Heart right ventricle (tissue), 16 donors: ENCODE measurements around the gene CLDN7. TPM values are rescaled to one million over a fixed set of nuclear protein-coding genes. Genes with fewer than 3 reads are reported as not detected.
A peak's percentile ranks its signal among the peaks of the same experiment; 100 is the strongest.

Experiments used
- ATAC-seq, 8 donors: fragments of 200-7000 bp; cut with Tn5 transposase; one replicate each; pipeline ENCODE4 v1.9.1; 2020; ENCODE audit warnings: mild to moderate bottlenecking in 8 of 8, moderate library complexity in 8 of 8, moderate number of reproducible peaks in 1 of 8
- DNase-seq, 2 donors: peaks; one replicate each; pipeline ENCODE4 v3.0.0-alpha.2; 2020
- H3K27ac ChIP-seq, 10 donors: fragments of 200-600 bp; sonication (generic) in 2 of 10; one replicate each; pipeline versions ENCODE4 v1.5.0 to v1.8.0; 2020 to 2022; ENCODE audit warnings: mild to moderate bottlenecking in 3 of 10
- H3K27me3 ChIP-seq, 7 donors: fragments of 200-600 bp; one replicate each; pipeline ENCODE4 v1.8.0; 2021 to 2022; ENCODE audit warnings: mild to moderate bottlenecking in 2 of 7
- H3K36me3 ChIP-seq, 9 donors: fragments of 200-600 bp; sonication (generic) in 1 of 9; one replicate each; pipeline versions ENCODE4 v1.5.0 to v1.8.0; 2020 to 2022; ENCODE audit warnings: mild to moderate bottlenecking in 2 of 9
- H3K4me1 ChIP-seq, 9 donors: fragments of 200-600 bp; sonication (generic) in 1 of 9; one replicate each; pipeline versions ENCODE4 v1.5.0 to v1.8.0; 2020 to 2022; ENCODE audit warnings: mild to moderate bottlenecking in 4 of 9
- H3K4me3 ChIP-seq, 10 donors: fragments of 200-600 bp; sonication (generic) in 2 of 10; one replicate each; pipeline versions ENCODE4 v1.5.0 to v1.8.0; 2020 to 2022; ENCODE audit warnings: mild to moderate bottlenecking in 7 of 10, moderate library complexity in 2 of 10
- H3K9me3 ChIP-seq, 11 donors: fragments of 200-600 bp in 10 of 11; sonication (generic) in 2 of 11; one replicate each; pipeline versions ENCODE4 v1.5.0 to v1.8.0; 2013 to 2022; ENCODE audit warnings: mild to moderate bottlenecking in 2 of 11, control low read depth in 1 of 11, moderate library complexity in 1 of 11
- CTCF ChIP-seq, 9 donors: fragments of 200-600 bp; sonication (generic) in 2 of 9; IDR thresholded peaks; one replicate each; pipeline versions ENCODE4 v1.5.0 to v1.8.0; 2021 to 2022; ENCODE audit warnings: antibody characterized with exemption in 9 of 9, mild to moderate bottlenecking in 5 of 9, moderate library complexity in 1 of 9
- WGBS, 2 donors: extraction: QIAGEN DNeasy Blood & Tissue Kit; methylation state at CpG; one replicate each; pipeline ENCODE4 v1.1.7; 2013; ENCODE audit warnings: inconsistent platforms in 1 of 2; 5-methylcytosine and 5-hydroxymethylcytosine counted together
- intact Hi-C, 10 donors: fragments of 100-400 bp; cut with DNase I; formaldehyde crosslinking; loops; one replicate each; pipeline versions ENCODE4 v1.11.1 to v1.14.2; 2022
- polyA plus RNA-seq, 2 donors: library from polyadenylated mRNA; stranded (reverse); fragments of 200-250 nt; gene quantifications; one replicate each; pipeline ENCODE4 v1.2.3, GENCODE V29; 2013
- total RNA-seq, 10 donors: library from RNA; stranded (reverse); fragmentation: NEBNext Ultra II Directional in 3 of 10; extraction: Animal tissue kit (Norgen Biotek cat#: 25700) in 3 of 10; gene quantifications; one replicate each; pipeline versions ENCODE4 v1.2.1 to v1.2.4, GENCODE V29; 2021 to 2023
- donor health status: Arrhythmogenic right ventricular cardiomyopathy.
- donor health status: ischemic (EF 13 %, LVEDD 7.1; RV severe dilation, severe dysfunction).
- donor health status: healthy with polysubstance abuse.
- donor health status: DM: no; HTN: yes; CAD: no.
- donor health status: DM: no; HTN: no; CAD: no.
- donor health status: ischemic (EF 25% LVEDD 6.9; RV normal size, moderate dysfunction).
- donor health status: ischemic (EF 25% LVEDD 5.7; RV mildly dilated, moderate dysfunction).
- donor health status: healthy.
- donor health status: DM: yes; HTN: yes; CAD: no.
- donor health status: Ischemic cardiomyopathy.
- donor health status: ischemic (EF 35%, LVEDD 5.7; RV mildly dilated, moderate dysfunction).
- donor health status: nonischemic (EF 11% LVEDD 7.7; RV severe dilation, severe dysfunction).
- donor health status: DM: yes; HTN: yes; CAD: no.
- donor health status: PGD.
- donor health status: ischemic (EF 29% LVEDD 5.4; RV normal size, mild dysfunction).
- donor health status: nonischemic (EF 23%, LVEDD 6.1; RV moderate dilation, normal function).

Gene CLDN7
- total and polyA plus RNA-seq, 12 donors, result 0.39 to 2.5 (median 0.90) TPM

DNA sequence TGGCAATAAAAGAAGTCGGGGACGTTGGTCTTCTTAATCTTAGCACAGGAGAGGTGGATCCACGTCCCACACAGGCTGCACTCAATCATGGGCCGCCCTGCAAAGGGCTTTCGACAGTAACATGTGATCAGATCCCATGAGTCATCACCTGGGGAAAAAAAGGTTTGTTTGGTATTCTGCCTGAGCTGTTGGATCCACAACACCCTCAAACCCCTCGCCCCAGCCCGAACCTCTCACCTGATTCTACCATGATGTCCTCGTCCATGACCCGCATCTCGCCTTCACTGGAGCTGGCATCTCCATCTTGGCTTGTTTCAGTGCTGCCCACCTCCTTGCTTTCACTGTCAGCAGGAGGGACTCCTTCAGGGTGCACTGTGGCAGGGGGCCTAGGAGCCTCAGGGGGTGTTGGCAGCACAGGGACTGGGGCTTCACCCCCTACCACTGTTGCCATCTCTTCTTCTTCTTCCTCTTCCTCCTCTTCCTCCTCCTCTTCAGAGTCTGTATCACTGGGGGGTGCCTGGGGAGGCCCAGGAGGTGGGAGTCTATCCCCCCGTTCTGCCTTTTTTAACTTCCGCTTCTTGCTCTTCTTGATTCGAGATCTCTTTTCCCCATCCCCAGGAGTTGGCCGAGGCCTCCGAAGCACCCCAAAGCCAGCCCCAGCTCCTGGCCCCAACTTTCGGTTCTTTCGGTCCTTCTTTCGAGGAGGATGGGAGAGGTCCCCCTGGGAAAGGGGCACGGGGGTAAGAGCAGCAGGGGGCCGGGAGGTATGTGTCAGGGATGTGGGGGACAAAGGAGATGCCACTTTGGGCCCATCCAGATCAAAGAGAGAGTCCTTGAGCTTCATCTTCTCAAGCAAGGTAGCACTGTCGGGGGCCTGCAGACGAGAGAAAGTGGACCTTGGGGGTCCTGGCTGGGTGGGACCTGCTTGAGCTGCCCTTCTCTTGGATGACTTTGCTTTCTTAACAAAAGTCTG is 26.3 kb downstream of the CLDN7 start:
- H3K27ac ChIP-seq, result no peak overlapping the region
- H3K4me3 ChIP-seq, result no peak overlapping the region
- 86 to 89% methylated on average over 22 of the region's 22 CpGs for WGBS, 2 donors
- DNase-seq, result no peak
- peaks cover 9 to 68% (median 53%) of the 10 kb centered on the region in 9 donors for H3K4me1 ChIP-seq
- no peak for ATAC-seq
- H3K36me3 ChIP-seq, result peaks cover 0 to 34% (median 0%) of the 10 kb centered on the region in 9 donors
- H3K9me3 ChIP-seq, result no peaks in the 10 kb centered on the region
- no peaks in the 10 kb centered on the region for H3K27me3 ChIP-seq
- no peak for TF ChIP-seq CTCF (IDR thresholded peaks at IDR 0.05)
- intact Hi-C loops, result no loop called here

- peak within 1 kb of the TSS; percentile 57 to 94 (median 86) for H3K4me3 ChIP-seq
- TF ChIP-seq CTCF (IDR thresholded peaks at IDR 0.05), result no peak
- intact Hi-C loops, result no loop called here
- peak within 1 kb of the TSS; percentile 31 to 95 (median 86) for H3K27ac ChIP-seq
- H3K27me3 ChIP-seq, result no peaks in the 10 kb centered on the region
- ATAC-seq (peak; percentile 64 to 79 (median 71)), DNase-seq (peak; percentile 94 to 96)
- peaks cover 0 to 35% (median 12%) of the 10 kb centered on the region in 9 donors for H3K36me3 ChIP-seq
- no peaks in the 10 kb centered on the region for H3K9me3 ChIP-seq
- WGBS, 2 donors, result 0% methylated on average over 54 to 72 of the region's 72 CpGs
- peaks cover 0 to 56% (median 41%) of the 10 kb centered on the region in 9 donors for H3K4me1 ChIP-seq
Observed at GRCh38 chr17:7234083-7234951, 28.0 kb downstream of the CLDN7 start, which contains the start of gene DVL2. Gene DVL2 (minus strand): TSS chr17:7234517. CDS start chr17:7234262, 255 bp downstream.

DNA sequence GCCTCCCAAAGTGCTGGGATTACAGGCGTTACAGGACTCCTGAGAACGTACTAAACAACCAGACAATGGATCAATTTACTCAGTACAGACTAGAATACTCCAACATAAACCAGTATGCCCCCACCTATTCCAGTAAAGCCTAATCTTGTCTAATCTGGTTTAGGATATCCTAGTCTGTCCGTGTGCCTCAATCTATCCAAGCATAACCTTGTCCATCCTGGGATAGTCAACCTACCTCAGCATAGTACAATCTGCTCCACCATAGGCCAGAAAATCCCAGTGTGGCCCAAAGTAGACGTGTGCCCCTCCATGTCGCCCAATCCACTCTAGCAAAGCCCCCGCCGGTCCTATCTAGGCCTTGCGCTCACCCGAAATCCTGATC is 28.6 kb downstream of the CLDN7 start:
- DNase-seq (no peak), ATAC-seq (peak in 3 of 8 donors; percentile 0 to 2 (median 0))
- Histone ChIP-seq H3K4me1 (peaks cover 0 to 56% (median 41%) of the 10 kb centered on the region in 9 donors), H3K36me3 (peaks cover 0 to 42% (median 14%) of the 10 kb centered on the region in 9 donors), H3K27ac (peak overlapping the region; percentile 31 to 95 (median 86)), H3K4me3 (peak overlapping the region; percentile 57 to 94 (median 86)), H3K9me3 (no peaks in the 10 kb centered on the region), H3K27me3 (no peaks in the 10 kb centered on the region)
- 2 to 4% methylated on average over 9 of the region's 9 CpGs for WGBS, 2 donors
- no peak for TF ChIP-seq CTCF (IDR thresholded peaks at IDR 0.05)
- intact Hi-C loops, result no loop called here

DNA sequence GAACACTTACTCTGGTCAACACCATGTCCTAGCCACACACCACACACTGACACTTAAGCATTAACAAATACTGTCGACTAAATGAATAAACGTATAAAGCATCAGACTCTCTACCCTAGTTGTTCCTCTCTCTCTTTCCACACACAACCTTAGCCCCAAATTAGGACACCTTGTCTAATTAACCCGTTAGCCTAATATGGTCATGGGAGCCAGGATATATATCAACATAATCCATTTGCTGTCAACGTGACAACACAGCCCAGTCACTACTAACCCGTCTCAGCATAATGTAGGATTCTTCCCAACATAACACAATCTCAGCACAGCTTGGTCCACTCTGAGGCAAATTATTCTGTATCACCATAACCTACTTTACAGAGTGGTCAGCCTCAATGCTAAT is 30.2 kb downstream of the CLDN7 start:
- intact Hi-C loops, result no loop called here
- DNase-seq, result no peak
- TF ChIP-seq CTCF (IDR thresholded peaks at IDR 0.05), result no peak
- no peak for ATAC-seq
- WGBS, 2 donors, result 81 to 83% methylated on average over 5 of the region's 5 CpGs
- no peaks in the 10 kb centered on the region for H3K27me3 ChIP-seq
- H3K4me1 ChIP-seq, result peaks cover 0 to 50% (median 40%) of the 10 kb centered on the region in 9 donors
- H3K36me3 ChIP-seq, result peaks cover 0 to 57% (median 26%) of the 10 kb centered on the region in 9 donors
- no peak overlapping the region for H3K4me3 ChIP-seq
- H3K9me3 ChIP-seq, result no peaks in the 10 kb centered on the region
- no peak overlapping the region for H3K27ac ChIP-seq
